HepG2 (cell line): Measurements from ENCODE around the gene EPB41L3.

ENCODE experiments used
- HMG20A ChIP-seq: IDR thresholded peaks from 2 replicates; pipeline ENCODE4 v1.6.1; 2016; ENCODE audit warnings: borderline replicate concordance
- HOXA7 ChIP-seq: sonication (generic); formaldehyde crosslinking; IDR thresholded peaks from 2 replicates; pipeline ENCODE4 v1.8.1; 2022; ENCODE audit warnings: mild to moderate bottlenecking, missing genetic modification reagents, moderate library complexity
- JUNB ChIP-seq: sonication (generic); formaldehyde crosslinking; IDR thresholded peaks from 2 replicates; pipeline ENCODE4 v1.8.0; 2022; ENCODE audit warnings: missing genetic modification reagents, mild to moderate bottlenecking, borderline replicate concordance
- JUND ChIP-seq: sonication (generic); formaldehyde crosslinking; IDR thresholded peaks from 2 replicates; pipeline ENCODE4 v1.8.0; 2022; ENCODE audit warnings: mild to moderate bottlenecking, missing genetic modification reagents
- LCORL ChIP-seq, 2 experiments: fragments of 450-650 bp in 1 of 2; sonication (generic) in 1 of 2; formaldehyde crosslinking in 1 of 2; IDR thresholded peaks; 2 replicates each; pipeline versions ENCODE4 v1.5.0 to v1.6.1; 2017 to 2020; ENCODE audit warnings: antibody characterized with exemption in 1 of 2, missing genetic modification reagents in 1 of 2
- POGZ ChIP-seq: sonication (generic); formaldehyde crosslinking; IDR thresholded peaks from 2 replicates; pipeline ENCODE4 v1.4.0; 2020; ENCODE audit warnings: mild to moderate bottlenecking, missing genetic modification reagents
- POLR2A ChIP-seq, 2 experiments: IDR thresholded peaks; 2 replicates each; pipeline ENCODE4 v1.6.1; 2011; ENCODE audit warnings: low read depth in 2 of 2, low read length in 2 of 2, mild to moderate bottlenecking in 1 of 2, moderate library complexity in 1 of 2; ENCODE audit not compliant: insufficient read depth in 1 of 2
- WIZ ChIP-seq: sonication (generic); formaldehyde crosslinking; IDR thresholded peaks from 2 replicates; pipeline ENCODE4 v1.5.1; 2020; ENCODE audit warnings: mild to moderate bottlenecking, missing genetic modification reagents
- TF ChIP-seq, protein P1 (sequence below): sonication (generic); formaldehyde crosslinking; IDR thresholded peaks from 2 replicates; pipeline ENCODE4 v1.8.1; 2023; ENCODE audit warnings: mild to moderate bottlenecking, missing genetic modification reagents, borderline replicate concordance
- TF ChIP-seq, protein P2 (sequence below): sonication (generic); formaldehyde crosslinking; IDR thresholded peaks from 2 replicates; pipeline ENCODE4 v1.5.0; 2020; ENCODE audit warnings: mild to moderate bottlenecking, missing genetic modification reagents, moderate library complexity
- TF ChIP-seq, protein P3 (sequence below): sonication (generic); formaldehyde crosslinking; IDR thresholded peaks from 2 replicates; pipeline ENCODE4 v1.5.1; 2020; ENCODE audit warnings: mild to moderate bottlenecking, missing genetic modification reagents, moderate library complexity
- TF ChIP-seq, protein P4 (sequence below): sonication (generic); formaldehyde crosslinking; IDR thresholded peaks from 2 replicates; pipeline ENCODE4 v1.4.0; 2020; ENCODE audit warnings: missing genetic modification reagents
- TF ChIP-seq, protein P5 (sequence below): sonication (generic); formaldehyde crosslinking; conservative IDR thresholded peaks from 2 replicates; pipeline ENCODE4 v1.4.0; 2020; ENCODE audit warnings: missing genetic modification reagents
- TF ChIP-seq, protein P6 (sequence below): sonication (generic); formaldehyde crosslinking; IDR thresholded peaks from 2 replicates; pipeline ENCODE4 v1.4.0; 2020; ENCODE audit warnings: mild to moderate bottlenecking, missing genetic modification reagents

DNA sequence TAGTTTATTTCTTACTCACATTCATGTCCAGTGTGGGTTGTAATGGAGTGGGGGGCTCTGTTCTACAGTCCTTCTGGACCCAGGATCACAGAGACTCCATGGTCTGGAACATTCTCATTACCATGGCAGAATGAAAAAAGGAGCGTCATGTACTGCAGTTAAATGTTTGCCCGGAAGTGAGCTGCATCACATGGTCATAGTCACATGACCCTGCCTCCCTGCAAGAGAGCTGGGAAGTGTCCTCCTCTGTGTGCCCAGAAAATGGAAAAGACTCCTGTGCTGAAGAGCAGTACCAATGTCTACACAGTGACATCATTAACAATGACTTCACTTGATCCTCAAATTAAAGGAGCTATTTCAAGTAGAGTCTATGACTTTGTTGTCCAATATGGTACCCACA lies 174.3 kb downstream of the EPB41L3 start:
- TF ChIP-seq, protein P1, sequence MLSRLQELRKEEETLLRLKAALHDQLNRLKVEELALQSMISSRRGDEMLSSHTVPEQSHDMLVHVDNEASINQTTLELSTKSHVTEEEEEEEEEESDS: no peak
- TF ChIP-seq, protein P2, sequence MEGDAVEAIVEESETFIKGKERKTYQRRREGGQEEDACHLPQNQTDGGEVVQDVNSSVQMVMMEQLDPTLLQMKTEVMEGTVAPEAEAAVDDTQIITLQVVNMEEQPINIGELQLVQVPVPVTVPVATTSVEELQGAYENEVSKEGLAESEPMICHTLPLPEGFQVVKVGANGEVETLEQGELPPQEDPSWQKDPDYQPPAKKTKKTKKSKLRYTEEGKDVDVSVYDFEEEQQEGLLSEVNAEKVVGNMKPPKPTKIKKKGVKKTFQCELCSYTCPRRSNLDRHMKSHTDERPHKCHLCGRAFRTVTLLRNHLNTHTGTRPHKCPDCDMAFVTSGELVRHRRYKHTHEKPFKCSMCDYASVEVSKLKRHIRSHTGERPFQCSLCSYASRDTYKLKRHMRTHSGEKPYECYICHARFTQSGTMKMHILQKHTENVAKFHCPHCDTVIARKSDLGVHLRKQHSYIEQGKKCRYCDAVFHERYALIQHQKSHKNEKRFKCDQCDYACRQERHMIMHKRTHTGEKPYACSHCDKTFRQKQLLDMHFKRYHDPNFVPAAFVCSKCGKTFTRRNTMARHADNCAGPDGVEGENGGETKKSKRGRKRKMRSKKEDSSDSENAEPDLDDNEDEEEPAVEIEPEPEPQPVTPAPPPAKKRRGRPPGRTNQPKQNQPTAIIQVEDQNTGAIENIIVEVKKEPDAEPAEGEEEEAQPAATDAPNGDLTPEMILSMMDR (CRISPR knock-in tag): no peak
- no peak for TF ChIP-seq POGZ (CRISPR knock-in tag)
- no peak for TF ChIP-seq LCORL (IDR thresholded peaks at IDR 0.05)
- TF ChIP-seq LCORL (CRISPR knock-in tag; IDR thresholded peaks at IDR 0.05): no peak
- TF ChIP-seq, protein P3, sequence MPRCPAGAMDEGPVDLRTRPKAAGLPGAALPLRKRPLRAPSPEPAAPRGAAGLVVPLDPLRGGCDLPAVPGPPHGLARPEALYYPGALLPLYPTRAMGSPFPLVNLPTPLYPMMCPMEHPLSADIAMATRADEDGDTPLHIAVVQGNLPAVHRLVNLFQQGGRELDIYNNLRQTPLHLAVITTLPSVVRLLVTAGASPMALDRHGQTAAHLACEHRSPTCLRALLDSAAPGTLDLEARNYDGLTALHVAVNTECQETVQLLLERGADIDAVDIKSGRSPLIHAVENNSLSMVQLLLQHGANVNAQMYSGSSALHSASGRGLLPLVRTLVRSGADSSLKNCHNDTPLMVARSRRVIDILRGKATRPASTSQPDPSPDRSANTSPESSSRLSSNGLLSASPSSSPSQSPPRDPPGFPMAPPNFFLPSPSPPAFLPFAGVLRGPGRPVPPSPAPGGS (CRISPR knock-in tag): no peak
- TF ChIP-seq WIZ (CRISPR knock-in tag): no peak
- TF ChIP-seq, protein P4, sequence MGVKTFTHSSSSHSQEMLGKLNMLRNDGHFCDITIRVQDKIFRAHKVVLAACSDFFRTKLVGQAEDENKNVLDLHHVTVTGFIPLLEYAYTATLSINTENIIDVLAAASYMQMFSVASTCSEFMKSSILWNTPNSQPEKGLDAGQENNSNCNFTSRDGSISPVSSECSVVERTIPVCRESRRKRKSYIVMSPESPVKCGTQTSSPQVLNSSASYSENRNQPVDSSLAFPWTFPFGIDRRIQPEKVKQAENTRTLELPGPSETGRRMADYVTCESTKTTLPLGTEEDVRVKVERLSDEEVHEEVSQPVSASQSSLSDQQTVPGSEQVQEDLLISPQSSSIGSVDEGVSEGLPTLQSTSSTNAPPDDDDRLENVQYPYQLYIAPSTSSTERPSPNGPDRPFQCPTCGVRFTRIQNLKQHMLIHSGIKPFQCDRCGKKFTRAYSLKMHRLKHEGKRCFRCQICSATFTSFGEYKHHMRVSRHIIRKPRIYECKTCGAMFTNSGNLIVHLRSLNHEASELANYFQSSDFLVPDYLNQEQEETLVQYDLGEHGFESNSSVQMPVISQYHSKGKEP (CRISPR knock-in tag): no peak
- no peak for TF ChIP-seq JUND (CRISPR knock-in tag)
- TF ChIP-seq JUNB: no peak
- TF ChIP-seq HMG20A (CRISPR knock-in tag): no peak
- TF ChIP-seq HOXA7 (CRISPR knock-in tag): no peak
- TF ChIP-seq, protein P5, sequence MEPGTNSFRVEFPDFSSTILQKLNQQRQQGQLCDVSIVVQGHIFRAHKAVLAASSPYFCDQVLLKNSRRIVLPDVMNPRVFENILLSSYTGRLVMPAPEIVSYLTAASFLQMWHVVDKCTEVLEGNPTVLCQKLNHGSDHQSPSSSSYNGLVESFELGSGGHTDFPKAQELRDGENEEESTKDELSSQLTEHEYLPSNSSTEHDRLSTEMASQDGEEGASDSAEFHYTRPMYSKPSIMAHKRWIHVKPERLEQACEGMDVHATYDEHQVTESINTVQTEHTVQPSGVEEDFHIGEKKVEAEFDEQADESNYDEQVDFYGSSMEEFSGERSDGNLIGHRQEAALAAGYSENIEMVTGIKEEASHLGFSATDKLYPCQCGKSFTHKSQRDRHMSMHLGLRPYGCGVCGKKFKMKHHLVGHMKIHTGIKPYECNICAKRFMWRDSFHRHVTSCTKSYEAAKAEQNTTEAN (CRISPR knock-in tag): no peak
- TF ChIP-seq, protein P6, sequence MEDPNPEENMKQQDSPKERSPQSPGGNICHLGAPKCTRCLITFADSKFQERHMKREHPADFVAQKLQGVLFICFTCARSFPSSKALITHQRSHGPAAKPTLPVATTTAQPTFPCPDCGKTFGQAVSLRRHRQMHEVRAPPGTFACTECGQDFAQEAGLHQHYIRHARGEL (CRISPR knock-in tag): no peak
- TF ChIP-seq POLR2A (IDR thresholded peaks at IDR 0.05; ENCODE audit: insufficient read depth in 1 of 2, low read depth in 2 of 2, low read length in 2 of 2): no peak
